IPS-20b (cell line): Measurements from ENCODE around the gene HSF5.
A peak's percentile ranks its signal among the peaks of the same experiment; 100 is the strongest.

Experiments
- H3K27ac ChIP-seq: one replicate; pipeline ENCODE4 v1.5.1; 2013; ENCODE audit warnings: low read length
- H3K27me3 ChIP-seq: 2 replicates; pipeline ENCODE4 v1.6.1; 2013; ENCODE audit warnings: mild to moderate bottlenecking, low read length, inconsistent platforms; ENCODE audit not compliant: insufficient read depth
- H3K36me3 ChIP-seq: 2 replicates; pipeline ENCODE4 v1.6.1; 2013; ENCODE audit warnings: low read depth, mild to moderate bottlenecking, inconsistent platforms, low read length, moderate library complexity; ENCODE audit not compliant: insufficient read depth
- H3K4me1 ChIP-seq: 2 replicates; pipeline ENCODE4 v1.6.1; 2013; ENCODE audit warnings: mild to moderate bottlenecking, control low read depth, inconsistent platforms, low read length, moderate library complexity; ENCODE audit not compliant: insufficient read depth
- H3K4me3 ChIP-seq: 2 replicates; pipeline ENCODE4 v1.5.1; 2013; ENCODE audit warnings: mild to moderate bottlenecking, low read length, inconsistent platforms
- H3K9ac ChIP-seq: 2 replicates; pipeline ENCODE4 v1.6.1; 2013; ENCODE audit warnings: low read depth, mild to moderate bottlenecking, inconsistent platforms, low read length, moderate library complexity
- H3K9me3 ChIP-seq: 2 replicates; pipeline ENCODE4 v1.6.1; 2013; ENCODE audit warnings: mild to moderate bottlenecking, low read depth, low read length, inconsistent platforms; ENCODE audit not compliant: insufficient read depth

HSF5 gene

GRCh38 chr17:58394534-58395223, 93.5 kb downstream of the HSF5 start:
- H3K27me3 ChIP-seq: peaks cover 55% of the 10 kb centered on the region
- no peak overlapping the region for H3K4me3 ChIP-seq
- H3K4me1 ChIP-seq: peaks cover 7% of the 10 kb centered on the region; the same call in 1 of the 2 replicates
- H3K9ac ChIP-seq: no peak overlapping the region
- H3K36me3 ChIP-seq: no peaks in the 10 kb centered on the region
- H3K9me3 ChIP-seq: no peaks in the 10 kb centered on the region
- no peak overlapping the region for H3K27ac ChIP-seq

- no peak overlapping the region for H3K27ac ChIP-seq
- H3K4me3 ChIP-seq: no peak overlapping the region
- H3K36me3 ChIP-seq: no peaks in the 10 kb centered on the region
- H3K9me3 ChIP-seq: no peaks in the 10 kb centered on the region
- H3K27me3 ChIP-seq: peaks cover 23% of the 10 kb centered on the region
- H3K9ac ChIP-seq: no peak overlapping the region
- peaks cover 16% of the 10 kb centered on the region for H3K4me1 ChIP-seq
Measured at GRCh38 chr17:58391302-58391984, 96.8 kb downstream of the HSF5 start.

- Histone ChIP-seq H3K4me1 (peaks cover 16% of the 10 kb centered on the region), H3K4me3 (no peak overlapping the region), H3K9ac (no peak overlapping the region), H3K9me3 (no peaks in the 10 kb centered on the region), H3K27me3 (peaks cover 18% of the 10 kb centered on the region), H3K27ac (no peak overlapping the region), H3K36me3 (no peaks in the 10 kb centered on the region)
Measured at GRCh38 chr17:58390884-58391283, 97.3 kb downstream of the HSF5 start.

GRCh38 chr17:58388302-58389190, 99.7 kb downstream of the HSF5 start:
- Histone ChIP-seq H3K27me3 (no peaks in the 10 kb centered on the region), H3K9ac (no peak overlapping the region), H3K4me3 (peak overlapping the region; percentile 39; the same call in 1 of the 2 replicates), H3K4me1 (peaks cover 19% of the 10 kb centered on the region), H3K27ac (no peak overlapping the region), H3K36me3 (no peaks in the 10 kb centered on the region), H3K9me3 (no peaks in the 10 kb centered on the region)

- Histone ChIP-seq H3K9ac (no peak overlapping the region), H3K9me3 (no peaks in the 10 kb centered on the region), H3K36me3 (no peaks in the 10 kb centered on the region), H3K4me3 (no peak overlapping the region), H3K27me3 (no peaks in the 10 kb centered on the region), H3K4me1 (peaks cover 19% of the 10 kb centered on the region), H3K27ac (no peak overlapping the region)
Measured at GRCh38 chr17:58387834-58388233, 100.4 kb downstream of the HSF5 start.

GRCh38 chr17:58386708-58387107, 101.5 kb downstream of the HSF5 start:
- Histone ChIP-seq H3K27me3 (no peaks in the 10 kb centered on the region), H3K27ac (no peak overlapping the region)

DNA sequence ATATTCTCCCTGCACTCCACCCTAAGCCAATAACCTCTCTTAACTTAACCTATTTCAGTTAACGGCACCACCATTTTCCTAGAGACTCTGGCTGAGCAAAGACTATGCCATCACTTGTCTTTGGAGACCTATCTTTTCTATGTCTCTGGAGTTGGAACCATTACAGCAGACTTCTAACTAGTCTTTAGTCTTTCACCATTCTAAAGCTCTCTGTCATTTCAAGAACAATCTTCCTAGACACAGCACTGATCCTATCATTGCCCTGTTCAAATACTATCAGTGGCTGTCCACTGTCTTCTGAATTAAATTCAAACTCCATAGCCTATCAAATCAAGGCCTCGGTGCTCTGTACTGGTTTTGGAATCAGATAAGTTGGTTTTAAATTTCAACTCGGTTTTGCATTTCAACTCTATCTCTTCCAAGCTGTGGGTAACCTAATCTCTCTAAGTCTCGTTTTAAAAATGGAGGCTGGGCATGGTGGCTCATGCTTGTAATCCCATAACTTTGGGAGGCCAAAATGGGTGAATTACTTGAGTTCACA, 102.8 kb downstream of the HSF5 start:
- Histone ChIP-seq H3K27me3 (no peaks in the 10 kb centered on the region), H3K4me1 (peaks cover 19% of the 10 kb centered on the region), H3K4me3 (no peak overlapping the region), H3K9me3 (no peaks in the 10 kb centered on the region), H3K27ac (no peak overlapping the region), H3K36me3 (no peaks in the 10 kb centered on the region), H3K9ac (no peak overlapping the region)

More at GRCh38 chr17:58386708-58387107, 101.5 kb downstream of the HSF5 start:
- Histone ChIP-seq H3K9me3 (no peaks in the 10 kb centered on the region), H3K4me3 (no peak overlapping the region), H3K36me3 (no peaks in the 10 kb centered on the region), H3K4me1 (peaks cover 19% of the 10 kb centered on the region), H3K9ac (no peak overlapping the region)

GRCh38 chr17:58384897-58385296, 103.3 kb downstream of the HSF5 start:
- H3K27me3 ChIP-seq: no peaks in the 10 kb centered on the region
- H3K4me3 ChIP-seq: no peak overlapping the region
- H3K4me1 ChIP-seq: peaks cover 19% of the 10 kb centered on the region

DNA sequence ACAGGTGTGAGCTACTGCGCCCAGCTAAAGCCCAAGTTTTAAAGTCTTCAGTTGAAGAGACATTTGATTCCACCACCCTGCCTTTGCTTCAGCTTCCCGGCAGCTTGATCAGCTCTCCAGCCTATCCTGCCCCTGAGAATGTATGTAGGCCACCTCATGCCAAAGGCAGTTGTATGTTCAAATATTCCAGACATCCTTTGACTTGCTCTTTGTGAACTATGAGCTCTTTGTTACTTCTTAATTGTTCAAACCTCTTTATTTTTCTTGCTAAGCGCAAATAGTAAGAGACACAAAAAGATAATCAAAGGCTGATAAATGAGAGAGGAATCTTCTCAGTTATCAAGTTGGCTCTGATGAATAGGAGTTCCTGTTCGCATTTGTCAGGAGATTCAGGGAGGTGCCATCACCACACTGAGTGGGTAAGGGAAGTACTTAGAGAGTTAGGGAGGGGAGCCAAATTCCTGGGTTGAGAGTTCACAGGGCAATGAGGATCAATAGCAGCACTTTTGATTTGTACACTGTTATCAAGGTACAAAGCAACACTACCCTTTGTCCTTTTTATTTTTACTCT, 104.2 kb downstream of the HSF5 start:
- Histone ChIP-seq H3K4me1 (peaks cover 13% of the 10 kb centered on the region), H3K27me3 (no peaks in the 10 kb centered on the region), H3K36me3 (no peaks in the 10 kb centered on the region), H3K27ac (no peak overlapping the region), H3K4me3 (no peak overlapping the region), H3K9ac (no peak overlapping the region), H3K9me3 (no peaks in the 10 kb centered on the region)

More at GRCh38 chr17:58384897-58385296, 103.3 kb downstream of the HSF5 start:
- Histone ChIP-seq H3K9me3 (no peaks in the 10 kb centered on the region), H3K9ac (no peak overlapping the region), H3K36me3 (no peaks in the 10 kb centered on the region), H3K27ac (no peak overlapping the region)

- Histone ChIP-seq H3K4me3 (no peak overlapping the region), H3K36me3 (no peaks in the 10 kb centered on the region), H3K27me3 (no peaks in the 10 kb centered on the region), H3K9me3 (no peaks in the 10 kb centered on the region), H3K4me1 (peaks cover 4% of the 10 kb centered on the region; the same call in 1 of the 2 replicates), H3K9ac (no peak overlapping the region), H3K27ac (no peak overlapping the region)
Measured at GRCh38 chr17:58382872-58383242, 105.4 kb downstream of the HSF5 start.
